Occipital lobe (tissue), 2 donors: ENCODE results near the gene BMPR1A. TPM values are rescaled to one million over a fixed set of nuclear protein-coding genes. Genes with fewer than 3 reads are reported as not detected.

Experiments used
- small RNA-seq: library from RNA; depleted of rRNA; stranded (forward); fragments of <200 nt; gene quantifications from one replicate; pipeline ENCODE3, GENCODE V24; 2014
- total RNA-seq: library from RNA; depleted of rRNA; stranded (reverse); fragments of >200 nt; gene quantifications from one replicate; pipeline ENCODE4 v1.2.3, GENCODE V29; 2014

The BMPR1A gene
- total RNA-seq, 1 donor from 2014 or later = 64.6 TPM

Small RNA genes lying within 50 kb of the gene (small RNA-seq; reads per million reads assigned to genes)
- 0.23 reads per million for gene RNU1-19P

Other genes starting within 250 kb of the BMPR1A start
- 80.3 TPM for gene WAPL, start 234.8 kb upstream of the BMPR1A start, total RNA-seq
- not detected for gene OPN4, start 102.1 kb upstream of the BMPR1A start, total RNA-seq
- 0.16 TPM for gene LDB3, start 88.1 kb upstream of the BMPR1A start, total RNA-seq
- 4.8 TPM for gene MMRN2, start 201.0 kb downstream of the BMPR1A start, total RNA-seq
- 2.7 TPM for gene SNCG, start 202.0 kb downstream of the BMPR1A start, total RNA-seq
- gene ADIRF, start 211.9 kb downstream of the BMPR1A start, total RNA-seq = not detected